ENCODE data around the gene MFAP4.

Gene MFAP4

GRCh38 chr17:19387921-19388521 is 1.0 kb upstream of the MFAP4 start:
- Histone ChIP-seq H3K9me3 (ENCODE audit: insufficient read depth, low read length) (no peaks in the 10 kb centered on the region), H3K4me1 (ENCODE audit: low read length) (no peaks in the 10 kb centered on the region), H3K9ac (ENCODE audit: low read length) (no peak overlapping the region), H3K4me3 (ENCODE audit: low read length) (no peak overlapping the region), H4K20me1 (ENCODE audit: insufficient read depth, low read length) (no peaks in the 10 kb centered on the region), H2AFZ (ENCODE audit: low read depth, low read length) (no peak overlapping the region), H3K36me3 (replicated peaks; ENCODE audit: low read depth, low read length) (no peaks in the 10 kb centered on the region), H3K79me2 (ENCODE audit: low read length) (no peaks in the 10 kb centered on the region), H3K27me3 (ENCODE audit: low read depth, low read length) (no peaks in the 10 kb centered on the region), H3K4me2 (ENCODE audit: low read length) (no peak overlapping the region), H3K27ac (ENCODE audit: low read length) (no peak overlapping the region)
- TF ChIP-seq CTCF (IDR thresholded peaks at IDR 0.05; ENCODE audit: low read depth, low read length): no peak
- no peak for TF ChIP-seq EZH2phosphoT487 (IDR thresholded peaks at IDR 0.05; ENCODE audit: low read depth)

GRCh38 chr17:19386051-19386929 is 700 bp downstream of the MFAP4 start:
- no peaks in the 10 kb centered on the region for H3K27me3 ChIP-seq (ENCODE audit: low read depth, low read length)

GRCh38 chr17:19385521-19385983 is 1.4 kb downstream of the MFAP4 start:
- TF ChIP-seq CTCF (IDR thresholded peaks at IDR 0.05; ENCODE audit: low read depth, low read length) (no peak), EZH2phosphoT487 (IDR thresholded peaks at IDR 0.05; ENCODE audit: low read depth) (no peak)
- Histone ChIP-seq H3K4me3 (ENCODE audit: low read length) (no peak overlapping the region), H3K9me3 (ENCODE audit: insufficient read depth, low read length) (no peaks in the 10 kb centered on the region), H3K79me2 (ENCODE audit: low read length) (no peaks in the 10 kb centered on the region), H3K27ac (ENCODE audit: low read length) (no peak overlapping the region), H3K4me2 (ENCODE audit: low read length) (no peak overlapping the region), H3K4me1 (ENCODE audit: low read length) (no peaks in the 10 kb centered on the region), H2AFZ (ENCODE audit: low read depth, low read length) (no peak overlapping the region), H3K9ac (ENCODE audit: low read length) (no peak overlapping the region), H3K27me3 (ENCODE audit: low read depth, low read length) (no peaks in the 10 kb centered on the region), H4K20me1 (ENCODE audit: insufficient read depth, low read length) (no peaks in the 10 kb centered on the region), H3K36me3 (replicated peaks; ENCODE audit: low read depth, low read length) (no peaks in the 10 kb centered on the region)

More at GRCh38 chr17:19386051-19386929, 700 bp downstream of the MFAP4 start:
- H3K9ac ChIP-seq (ENCODE audit: low read length): no peak overlapping the region
- no peaks in the 10 kb centered on the region for H3K4me1 ChIP-seq (ENCODE audit: low read length)
- H3K36me3 ChIP-seq (replicated peaks; ENCODE audit: low read depth, low read length): no peaks in the 10 kb centered on the region
- TF ChIP-seq CTCF (IDR thresholded peaks at IDR 0.05; ENCODE audit: low read depth, low read length): no peak
- no peak for TF ChIP-seq EZH2phosphoT487 (IDR thresholded peaks at IDR 0.05; ENCODE audit: low read depth)
- H3K79me2 ChIP-seq (ENCODE audit: low read length): no peaks in the 10 kb centered on the region
- H3K4me3 ChIP-seq (ENCODE audit: low read length): no peak overlapping the region
- no peaks in the 10 kb centered on the region for H3K9me3 ChIP-seq (ENCODE audit: insufficient read depth, low read length)
- no peak overlapping the region for H3K4me2 ChIP-seq (ENCODE audit: low read length)
- no peak overlapping the region for H3K27ac ChIP-seq (ENCODE audit: low read length)
- no peak overlapping the region for H2AFZ ChIP-seq (ENCODE audit: low read depth, low read length)
- no peaks in the 10 kb centered on the region for H4K20me1 ChIP-seq (ENCODE audit: insufficient read depth, low read length)

- Histone ChIP-seq H3K27me3 (ENCODE audit: low read depth, low read length) (no peaks in the 10 kb centered on the region), H2AFZ (ENCODE audit: low read depth, low read length) (no peak overlapping the region), H3K36me3 (replicated peaks; ENCODE audit: low read depth, low read length) (no peaks in the 10 kb centered on the region), H3K9me3 (ENCODE audit: insufficient read depth, low read length) (no peaks in the 10 kb centered on the region), H3K4me3 (ENCODE audit: low read length) (no peak overlapping the region), H3K79me2 (ENCODE audit: low read length) (no peaks in the 10 kb centered on the region), H3K4me2 (ENCODE audit: low read length) (no peak overlapping the region), H3K27ac (ENCODE audit: low read length) (no peak overlapping the region), H3K4me1 (ENCODE audit: low read length) (no peaks in the 10 kb centered on the region), H4K20me1 (ENCODE audit: insufficient read depth, low read length) (no peaks in the 10 kb centered on the region), H3K9ac (ENCODE audit: low read length) (no peak overlapping the region)
- TF ChIP-seq EZH2phosphoT487 (IDR thresholded peaks at IDR 0.05; ENCODE audit: low read depth) (no peak), CTCF (IDR thresholded peaks at IDR 0.05; ENCODE audit: low read depth, low read length) (no peak)
These were observed 2.1 kb downstream of the MFAP4 start for GRCh38 chr17:19384723-19385391.
